ENCODE data around the gene ZIM2. TPM values are rescaled to one million over a fixed set of nuclear protein-coding genes. Genes with fewer than 3 reads are reported as not detected.

ZIM2 gene
- polyA plus RNA-seq, 1 donor (not counting 4 experiments of a cell fraction or from before 2014, with no cell fraction given), result not detected

GRCh38 chr19:56842412-56842811, 1.9 kb upstream of the ZIM2 start:
- Histone ChIP-seq H4K20me1 (ENCODE audit: control insufficient read depth, extremely low read depth, insufficient read depth, low read length) (no peaks in the 10 kb centered on the region), H3K4me1 (ENCODE audit: control insufficient read depth, extremely low read depth, insufficient read depth, low read length) (no peaks in the 10 kb centered on the region), H3K79me2 (ENCODE audit: control insufficient read depth, insufficient read depth, low read length) (no peaks in the 10 kb centered on the region), H3K9ac (ENCODE audit: control insufficient read depth, extremely low read depth, insufficient read depth, low read length) (no peak overlapping the region), H3K4me2 (ENCODE audit: control insufficient read depth, extremely low read depth, insufficient read depth, low read depth, low read length) (no peak overlapping the region), H3K36me3 (ENCODE audit: control insufficient read depth in 2 of 2, extremely low read depth in 1 of 2, insufficient read depth in 2 of 2, low read length in 2 of 2) (no peaks in the 10 kb centered on the region), H3K9me1 (ENCODE audit: control insufficient read depth, extremely low read depth, insufficient read depth, low read length) (no peaks in the 10 kb centered on the region), H3K27me3 (ENCODE audit: control insufficient read depth, extremely low read depth, insufficient read depth, low read length) (peaks cover 5% of the 10 kb centered on the region), H2AFZ (ENCODE audit: control insufficient read depth, low read length) (no peak overlapping the region), H3K27ac (ENCODE audit: control insufficient read depth, insufficient read depth, low read length) (no peak overlapping the region), H3K9me3 (ENCODE audit: control insufficient read depth, low read depth, low read length) (peaks cover 9% of the 10 kb centered on the region), H3K4me3 (ENCODE audit: control insufficient read depth in 2 of 3, extremely low read depth in 1 of 3, insufficient read depth in 2 of 3, low read depth in 1 of 3, low read length in 3 of 3) (no peak overlapping the region)
- FAIRE-seq, result no peak
- TF ChIP-seq CTCF (optimal IDR thresholded peaks at IDR 0.05 in 1 of 3, IDR thresholded peaks at IDR 0.05 in 1 of 3, conservative IDR thresholded peaks at IDR 0.05 in 1 of 3; ENCODE audit: extremely low read depth in 1 of 3, insufficient read depth in 2 of 3, low read length in 3 of 3) (no peak), EZH2 (IDR thresholded peaks at IDR 0.05; ENCODE audit: low read length) (no peak)
- dilution Hi-C loops (cut with MboI; ENCODE audit: extremely low pct_ligation_motif_present, low sequenced_read_pairs), result no loop called here
- no peak for DNase-seq (ENCODE audit: low read depth, low spot score)

- Histone ChIP-seq H3K36me3 (ENCODE audit: control insufficient read depth in 2 of 2, extremely low read depth in 1 of 2, insufficient read depth in 2 of 2, low read length in 2 of 2) (no peaks in the 10 kb centered on the region), H3K27me3 (ENCODE audit: control insufficient read depth, extremely low read depth, insufficient read depth, low read length) (peaks cover 5% of the 10 kb centered on the region), H4K20me1 (ENCODE audit: control insufficient read depth, extremely low read depth, insufficient read depth, low read length) (no peaks in the 10 kb centered on the region), H2AFZ (ENCODE audit: control insufficient read depth, low read length) (no peak overlapping the region), H3K4me3 (ENCODE audit: control insufficient read depth in 2 of 3, extremely low read depth in 1 of 3, insufficient read depth in 2 of 3, low read depth in 1 of 3, low read length in 3 of 3) (no peak overlapping the region), H3K9ac (ENCODE audit: control insufficient read depth, extremely low read depth, insufficient read depth, low read length) (no peak overlapping the region), H3K9me1 (ENCODE audit: control insufficient read depth, extremely low read depth, insufficient read depth, low read length) (no peaks in the 10 kb centered on the region), H3K27ac (ENCODE audit: control insufficient read depth, insufficient read depth, low read length) (no peak overlapping the region), H3K9me3 (ENCODE audit: control insufficient read depth, low read depth, low read length) (peaks cover 9% of the 10 kb centered on the region), H3K4me2 (ENCODE audit: control insufficient read depth, extremely low read depth, insufficient read depth, low read depth, low read length) (no peak overlapping the region), H3K4me1 (ENCODE audit: control insufficient read depth, extremely low read depth, insufficient read depth, low read length) (no peaks in the 10 kb centered on the region), H3K79me2 (ENCODE audit: control insufficient read depth, insufficient read depth, low read length) (no peaks in the 10 kb centered on the region)
- DNase-seq (ENCODE audit: low read depth, low spot score) (no peak), FAIRE-seq (no peak)
- dilution Hi-C loops (cut with MboI; ENCODE audit: extremely low pct_ligation_motif_present, low sequenced_read_pairs), result no loop called here
- TF ChIP-seq EZH2 (IDR thresholded peaks at IDR 0.05; ENCODE audit: low read length), result no peak
- no peak for TF ChIP-seq CTCF (optimal IDR thresholded peaks at IDR 0.05 in 1 of 3, IDR thresholded peaks at IDR 0.05 in 1 of 3, conservative IDR thresholded peaks at IDR 0.05 in 1 of 3; ENCODE audit: extremely low read depth in 1 of 3, insufficient read depth in 2 of 3, low read length in 3 of 3)
These were observed 642 bp upstream of the ZIM2 start for GRCh38 chr19:56841193-56841543.
